Mesendoderm (in vitro differentiated cells): ENCODE results near the gene PTH2.

Experiments
- DNase-seq: peaks from one replicate; pipeline ENCODE4 v3.0.0; 2013
- H2AK5ac ChIP-seq: 2 replicates; pipeline ENCODE4 v1.6.1; 2013; ENCODE audit warnings: low read length, inconsistent platforms
- H2BK120ac ChIP-seq: 2 replicates; pipeline ENCODE4 v1.6.1; 2013; ENCODE audit warnings: low read depth, mild to moderate bottlenecking, low read length, moderate library complexity, mixed read lengths
- H2BK15ac ChIP-seq: replicated peaks from 2 replicates; pipeline ENCODE4 v1.6.1; 2013; ENCODE audit warnings: low read depth, mild to moderate bottlenecking, moderate library complexity
- H2BK5ac ChIP-seq: 2 replicates; pipeline ENCODE4 v1.6.1; 2013; ENCODE audit warnings: low read length, inconsistent platforms
- H3K18ac ChIP-seq: 2 replicates; pipeline ENCODE4 v1.6.1; 2013; ENCODE audit warnings: mild to moderate bottlenecking, low read length, mixed read lengths
- H3K23ac ChIP-seq: one replicate; pipeline ENCODE4 v1.6.1; 2013; ENCODE audit warnings: low read length
- H3K27ac ChIP-seq: 2 replicates; pipeline ENCODE4 v1.5.1; 2013; ENCODE audit warnings: low read depth, mild to moderate bottlenecking, inconsistent platforms, low read length, moderate library complexity
- H3K27me3 ChIP-seq: 2 replicates; pipeline ENCODE4 v1.6.1; 2013; ENCODE audit warnings: low read length, control low read depth, mild to moderate bottlenecking, inconsistent platforms; ENCODE audit not compliant: insufficient read depth, poor library complexity
- H3K36me3 ChIP-seq: 2 replicates; pipeline ENCODE4 v1.6.1; 2013; ENCODE audit warnings: low read length, inconsistent platforms; ENCODE audit not compliant: control insufficient read depth, insufficient read depth
- H3K4ac ChIP-seq: one replicate; pipeline ENCODE4 v1.6.1; 2013; ENCODE audit warnings: low read depth, mild to moderate bottlenecking, low read length, moderate library complexity
- H3K4me1 ChIP-seq: 2 replicates; pipeline ENCODE4 v1.6.1; 2013; ENCODE audit warnings: low read depth, low read length, inconsistent platforms; ENCODE audit not compliant: control insufficient read depth
- H3K4me2 ChIP-seq: 2 replicates; pipeline ENCODE4 v1.6.1; 2013; ENCODE audit warnings: low read length
- H3K4me3 ChIP-seq: 2 replicates; pipeline ENCODE4 v1.5.1; 2013; ENCODE audit warnings: mild to moderate bottlenecking, low read length
- H3K56ac ChIP-seq: one replicate; pipeline ENCODE4 v1.6.1; 2013; ENCODE audit warnings: low read length
- H3K79me1 ChIP-seq: 2 replicates; pipeline ENCODE4 v1.6.1; 2013; ENCODE audit warnings: low read length, inconsistent platforms
- H3K79me2 ChIP-seq: 2 replicates; pipeline ENCODE4 v1.6.1; 2013; ENCODE audit warnings: mild to moderate bottlenecking, low read length; ENCODE audit not compliant: control insufficient read depth, insufficient read depth
- H3K9ac ChIP-seq: 2 replicates; pipeline ENCODE4 v1.6.1; 2013; ENCODE audit warnings: low read length, inconsistent platforms
- H4K5ac ChIP-seq: one replicate; pipeline ENCODE4 v1.6.1; 2013; ENCODE audit warnings: low read length
- H4K8ac ChIP-seq: one replicate; pipeline ENCODE4 v1.6.1; 2013; ENCODE audit warnings: low read depth, mild to moderate bottlenecking, control low read depth, low read length, moderate library complexity
- WGBS: extraction: QIAGEN DNeasy Blood & Tissue Kit; methylation state at CpG from one replicate; pipeline ENCODE4 v1.1.7; 2013; ENCODE audit warnings: low lambda C conversion rate, missing lambda C conversion rate; ENCODE audit not compliant: insufficient coverage; ENCODE audit errors: extremely low coverage; 5-methylcytosine and 5-hydroxymethylcytosine counted together

Gene PTH2

DNA sequence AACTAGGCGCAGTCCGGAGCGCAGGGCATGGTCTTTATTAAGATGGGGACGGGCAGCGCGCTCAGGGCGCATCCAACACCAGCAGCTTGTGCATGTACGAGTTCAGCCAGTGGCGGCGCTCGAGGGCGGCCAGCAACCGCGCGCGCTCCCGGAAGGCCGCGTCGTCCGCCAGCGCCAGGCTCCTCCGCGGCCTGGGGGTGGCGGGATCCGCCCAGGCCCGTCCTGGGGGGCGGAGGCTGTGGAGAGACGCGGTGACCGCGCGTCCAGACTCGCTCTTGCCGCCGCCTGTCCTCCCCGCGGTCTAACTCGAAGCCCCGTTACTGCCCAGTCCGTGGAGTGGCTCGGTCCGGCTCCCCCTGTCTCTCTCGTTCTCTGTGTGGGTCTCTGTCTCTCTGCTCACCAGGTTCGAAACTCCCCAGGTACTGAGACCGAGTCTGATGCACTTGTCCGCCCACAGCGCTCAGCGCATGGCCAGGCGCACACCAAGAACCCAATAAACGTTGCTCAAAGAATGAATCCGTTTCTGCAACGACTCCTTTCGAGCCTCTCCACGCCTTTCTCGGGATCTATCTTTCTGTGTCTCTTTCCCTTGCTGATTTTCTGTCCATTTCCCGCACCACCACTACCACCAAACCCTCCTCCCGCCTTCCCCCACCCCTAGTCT lies 702 bp downstream of the PTH2 start:
- no peak overlapping the region for H2AK5ac ChIP-seq
- no peak overlapping the region for H3K4ac ChIP-seq
- H3K27me3 ChIP-seq = peaks cover 43% of the 10 kb centered on the region
- peak overlapping the region; percentile 49 for H3K56ac ChIP-seq
- no CpG with 5 or more reads among the region's 58 CpGs for WGBS
- peak; percentile 63 for DNase-seq
- no peak overlapping the region for H3K27ac ChIP-seq
- H4K8ac ChIP-seq = no peak overlapping the region
- H3K79me1 ChIP-seq = no peaks in the 10 kb centered on the region
- H2BK15ac ChIP-seq = no peak overlapping the region
- no peak overlapping the region for H4K5ac ChIP-seq
- H3K18ac ChIP-seq = no peak overlapping the region
- no peak overlapping the region for H2BK5ac ChIP-seq
- no peak overlapping the region for H2BK120ac ChIP-seq
- H3K4me3 ChIP-seq = no peak overlapping the region
- peak overlapping the region; percentile 80 for H3K23ac ChIP-seq
- H3K79me2 ChIP-seq = no peaks in the 10 kb centered on the region
- no peak overlapping the region for H3K9ac ChIP-seq
- no peaks in the 10 kb centered on the region for H3K36me3 ChIP-seq
- no peak overlapping the region for H3K4me2 ChIP-seq
- H3K4me1 ChIP-seq = no peaks in the 10 kb centered on the region

DNA sequence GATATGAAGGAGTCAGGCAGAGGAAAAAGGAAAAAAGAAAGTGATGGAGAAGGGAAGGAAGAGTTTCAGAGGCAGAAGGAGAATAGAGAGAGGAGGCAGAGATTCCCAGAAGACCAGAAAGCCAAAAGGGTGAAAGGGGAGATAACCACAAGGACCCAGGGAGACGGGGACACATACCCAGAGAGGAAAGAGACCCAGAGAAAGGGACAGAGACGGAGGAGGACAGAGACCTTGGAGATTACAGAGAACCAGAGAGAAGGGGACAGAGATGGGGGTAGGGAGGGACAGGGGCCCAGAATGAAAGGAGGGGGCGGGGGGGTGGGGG lies 1.4 kb downstream of the PTH2 start:
- H2BK120ac ChIP-seq = no peak overlapping the region

DNA sequence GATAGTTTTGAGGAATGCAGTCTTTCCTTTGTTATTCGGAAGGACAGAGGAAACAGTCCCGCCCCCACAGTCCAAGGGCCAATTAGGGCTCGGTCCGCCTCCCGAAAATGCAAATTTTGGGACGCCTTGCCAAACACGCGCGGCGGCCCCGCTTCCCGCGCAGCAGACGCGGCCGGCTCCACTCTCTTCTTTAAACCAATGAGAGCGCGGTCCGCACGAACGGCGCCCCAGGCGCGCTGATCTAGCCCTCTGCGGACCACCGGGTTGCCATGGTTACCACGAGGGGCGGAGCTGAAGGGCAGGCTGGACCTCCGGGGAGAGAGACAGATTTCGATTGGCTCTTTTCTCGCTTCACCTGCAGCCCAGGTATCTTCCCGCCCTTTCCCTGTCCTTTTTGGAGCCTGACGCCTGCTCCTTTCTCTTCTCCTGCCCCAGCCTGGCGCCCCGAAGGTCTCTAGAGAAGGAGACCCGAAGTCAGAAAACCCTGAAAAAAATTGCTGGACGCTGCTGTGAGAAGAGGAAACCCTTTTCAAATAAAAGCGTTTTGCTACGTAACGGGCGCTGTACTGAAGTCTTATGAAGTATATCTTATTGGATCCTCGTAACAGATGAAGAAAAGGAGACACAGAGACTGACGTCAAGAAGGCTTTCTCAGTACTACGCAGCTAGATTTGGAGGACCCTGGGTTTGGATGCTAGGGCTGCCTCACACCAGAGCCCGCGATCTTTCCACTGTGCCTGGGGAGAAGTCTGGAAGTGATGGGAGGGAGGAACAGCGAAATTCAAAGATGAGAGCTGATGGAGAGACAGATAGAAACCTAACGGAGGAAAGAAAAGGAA lies 2.0 kb downstream of the PTH2 start:
- H3K56ac ChIP-seq = no peak overlapping the region
- no peak overlapping the region for H2BK15ac ChIP-seq
- no peak overlapping the region for H3K27ac ChIP-seq
- H3K18ac ChIP-seq = no peak overlapping the region
- H3K36me3 ChIP-seq = no peaks in the 10 kb centered on the region
- H3K23ac ChIP-seq = no peak overlapping the region
- no peak overlapping the region for H2AK5ac ChIP-seq
- peak; percentile 96 for DNase-seq
- H3K4ac ChIP-seq = no peak overlapping the region
- H3K4me2 ChIP-seq = no peak overlapping the region
- WGBS = no CpG with 5 or more reads among the region's 48 CpGs
- H3K4me1 ChIP-seq = no peaks in the 10 kb centered on the region
- H4K5ac ChIP-seq = no peak overlapping the region
- H3K27me3 ChIP-seq = peaks cover 37% of the 10 kb centered on the region
- H3K9ac ChIP-seq = no peak overlapping the region
- H3K79me2 ChIP-seq = no peaks in the 10 kb centered on the region
- H2BK120ac ChIP-seq = no peak overlapping the region
- no peak overlapping the region for H3K4me3 ChIP-seq
- H3K79me1 ChIP-seq = no peaks in the 10 kb centered on the region
- H2BK5ac ChIP-seq = no peak overlapping the region
- H4K8ac ChIP-seq = no peak overlapping the region

More for the DNA sequence above, 1.4 kb downstream of the PTH2 start:
- no peak overlapping the region for H3K56ac ChIP-seq
- H3K79me2 ChIP-seq = no peaks in the 10 kb centered on the region
- H3K4ac ChIP-seq = no peak overlapping the region
- H3K4me1 ChIP-seq = no peaks in the 10 kb centered on the region
- no peak overlapping the region for H3K4me2 ChIP-seq
- no CpG with 5 or more reads among the region's 3 CpGs for whole genome bisulfite sequencing
- H3K23ac ChIP-seq = no peak overlapping the region
- no peak for DNase-seq
- H3K9ac ChIP-seq = no peak overlapping the region
- H2BK15ac ChIP-seq = no peak overlapping the region
- no peak overlapping the region for H3K18ac ChIP-seq
- H3K79me1 ChIP-seq = no peaks in the 10 kb centered on the region
- H2AK5ac ChIP-seq = no peak overlapping the region
- H3K36me3 ChIP-seq = no peaks in the 10 kb centered on the region
- H4K8ac ChIP-seq = no peak overlapping the region
- no peak overlapping the region for H4K5ac ChIP-seq
- no peak overlapping the region for H2BK5ac ChIP-seq
- no peak overlapping the region for H3K4me3 ChIP-seq
- peaks cover 40% of the 10 kb centered on the region for H3K27me3 ChIP-seq
- H3K27ac ChIP-seq = no peak overlapping the region

DNA sequence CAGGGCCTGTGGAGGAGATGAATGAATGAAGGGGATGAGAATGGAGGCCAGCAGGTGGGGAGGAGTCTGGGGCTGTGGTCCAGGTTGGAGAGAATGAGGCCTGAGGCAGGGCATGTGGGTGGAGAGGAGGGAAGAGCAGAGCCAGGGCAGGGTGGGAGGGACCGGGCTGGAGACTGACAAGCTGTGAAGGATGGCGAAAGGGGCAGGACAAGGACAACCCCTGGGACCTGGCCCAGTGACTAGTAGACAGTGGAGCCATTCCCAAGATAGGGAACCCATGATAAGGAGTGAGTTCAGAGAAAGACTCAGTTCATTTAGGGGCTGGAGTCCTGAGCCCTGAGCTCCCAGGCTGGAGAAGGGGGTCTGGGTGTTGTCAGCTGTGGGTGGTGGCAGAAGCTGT lies 3.0 kb downstream of the PTH2 start:
- H3K27ac ChIP-seq = no peak overlapping the region
- WGBS = no CpG with 5 or more reads among the region's 2 CpGs
- no peak overlapping the region for H3K56ac ChIP-seq
- H3K4ac ChIP-seq = no peak overlapping the region
- H3K18ac ChIP-seq = no peak overlapping the region
- no peak overlapping the region for H4K8ac ChIP-seq
- H3K79me1 ChIP-seq = no peaks in the 10 kb centered on the region
- H3K36me3 ChIP-seq = no peaks in the 10 kb centered on the region
- no peak overlapping the region for H2BK5ac ChIP-seq
- H3K4me1 ChIP-seq = no peaks in the 10 kb centered on the region
- no peak overlapping the region for H3K4me2 ChIP-seq
- no peaks in the 10 kb centered on the region for H3K79me2 ChIP-seq
- peaks cover 30% of the 10 kb centered on the region for H3K27me3 ChIP-seq
- no peak overlapping the region for H2BK15ac ChIP-seq
- no peak overlapping the region for H4K5ac ChIP-seq
- no peak for DNase-seq
- no peak overlapping the region for H3K9ac ChIP-seq
- no peak overlapping the region for H2AK5ac ChIP-seq
- no peak overlapping the region for H3K4me3 ChIP-seq
- H2BK120ac ChIP-seq = no peak overlapping the region
- no peak overlapping the region for H3K23ac ChIP-seq

DNA sequence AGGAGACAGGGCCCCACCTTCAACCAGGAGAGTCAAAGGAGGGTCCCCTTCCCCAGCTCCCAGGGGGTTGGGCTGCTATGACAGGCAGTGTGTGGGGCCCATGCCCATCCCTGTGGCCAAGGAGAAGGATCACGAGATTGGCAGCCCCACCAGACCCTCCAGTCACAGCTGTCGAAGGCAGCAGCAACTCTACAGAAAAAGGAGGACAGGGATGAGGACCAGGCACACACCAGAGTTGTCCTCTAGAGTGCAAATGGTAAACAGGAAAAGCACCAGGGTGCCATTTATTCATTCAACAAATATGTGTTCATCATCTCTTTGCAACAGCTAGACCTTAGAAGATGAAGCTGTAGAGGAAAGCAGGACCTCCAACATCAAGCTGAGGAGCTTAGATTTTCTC lies 4.1 kb downstream of the PTH2 start:
- no peak overlapping the region for H3K4ac ChIP-seq
- H4K8ac ChIP-seq = no peak overlapping the region
- no peaks in the 10 kb centered on the region for H3K4me1 ChIP-seq
- no peak overlapping the region for H3K27ac ChIP-seq
- peaks cover 27% of the 10 kb centered on the region for H3K27me3 ChIP-seq
- H3K56ac ChIP-seq = no peak overlapping the region
- no peak overlapping the region for H3K23ac ChIP-seq
- H2AK5ac ChIP-seq = no peak overlapping the region
- no peak overlapping the region for H3K9ac ChIP-seq
- no peaks in the 10 kb centered on the region for H3K79me1 ChIP-seq
- H3K36me3 ChIP-seq = no peaks in the 10 kb centered on the region
- H3K4me2 ChIP-seq = no peak overlapping the region
- no peak overlapping the region for H4K5ac ChIP-seq
- no peak for DNase-seq
- H3K79me2 ChIP-seq = no peaks in the 10 kb centered on the region
- WGBS = no CpG with 5 or more reads among the region's 2 CpGs
- H2BK120ac ChIP-seq = no peak overlapping the region
- no peak overlapping the region for H3K18ac ChIP-seq
- H3K4me3 ChIP-seq = no peak overlapping the region
- H2BK15ac ChIP-seq = no peak overlapping the region
- no peak overlapping the region for H2BK5ac ChIP-seq
